Transverse colon (tissue), 4 donors: ENCODE measurements around the gene LRIG1.

ENCODE experiments used
- CTCF ChIP-seq, 5 experiments: fragments of 200-600 bp in 3 of 5; fragments of 450-650 bp in 2 of 5; sonication (generic) in 3 of 5; IDR thresholded peaks; 1 replicate in 2 of 5; 2 replicates in 3 of 5; pipeline ENCODE4 v1.5.1; 2016 to 2017; ENCODE audit warnings: antibody characterized with exemption in 5 of 5, inconsistent platforms in 3 of 5, mild to moderate bottlenecking in 2 of 5, moderate library complexity in 1 of 5
- POLR2A ChIP-seq: fragments of 450-650 bp; IDR thresholded peaks from one replicate; pipeline ENCODE4 v1.6.1; 2016; ENCODE audit warnings: antibody characterized with exemption, mild to moderate bottlenecking, moderate library complexity
- POLR2AphosphoS5 ChIP-seq, 3 donors: sonication (generic); formaldehyde crosslinking; IDR thresholded peaks; one replicate each; pipeline ENCODE4 v1.6.1; 2016; ENCODE audit warnings: antibody characterized with exemption in 3 of 3

DNA sequence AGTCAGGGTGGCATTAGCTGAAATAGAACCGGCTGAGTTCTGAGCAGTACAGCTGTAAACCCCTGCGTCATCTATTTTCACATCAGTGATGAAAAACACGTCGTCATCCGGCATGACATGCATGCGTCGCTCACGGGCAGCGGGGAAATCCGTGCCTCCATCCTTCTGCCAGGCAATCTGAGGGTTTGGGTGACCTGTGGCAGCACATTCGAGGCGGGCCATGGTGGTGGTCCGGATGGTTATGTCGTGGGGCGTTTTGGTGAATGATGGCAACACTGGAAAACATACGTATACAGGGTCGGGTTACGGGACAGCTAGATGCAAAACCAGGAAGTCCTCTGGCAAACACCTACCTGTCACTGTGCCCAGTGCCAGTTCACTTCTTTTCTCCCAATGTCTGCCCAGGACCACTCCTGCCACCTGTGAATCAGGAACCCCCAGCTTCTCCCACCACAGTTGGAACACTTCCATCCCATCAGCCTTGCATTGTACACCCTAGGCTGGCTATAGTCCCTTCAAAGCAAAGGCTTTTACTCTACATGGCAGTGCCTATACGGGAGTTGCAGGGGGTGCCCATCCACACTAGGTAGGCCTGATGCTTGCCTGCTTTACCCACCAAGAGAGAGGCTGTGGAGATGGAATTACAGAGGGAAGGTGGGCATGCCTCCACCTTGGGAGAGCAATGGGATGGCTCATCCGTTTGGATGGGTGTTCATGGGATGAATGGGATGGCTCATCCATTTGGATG is 116.7 kb downstream of the LRIG1 start:
- TF ChIP-seq CTCF (IDR thresholded peaks at IDR 0.05) (no peak), POLR2A (no peak), POLR2AphosphoS5 (IDR thresholded peaks at IDR 0.05) (no peak)
